Peyer's patch (tissue), 4 donors: Measurements from ENCODE around the gene ZNF428.

Experiments used
- POLR2A ChIP-seq, 2 donors: fragments of 450-650 bp; IDR thresholded peaks; one replicate each; pipeline ENCODE4 v1.5.1; 2017; ENCODE audit warnings: antibody characterized with exemption in 2 of 2, mild to moderate bottlenecking in 2 of 2, moderate library complexity in 2 of 2
- TF ChIP-seq, protein P1 (sequence below), 6 experiments: fragments of 450-650 bp in 4 of 6; fragments of 200-600 bp in 2 of 6; sonication (generic) in 1 of 6; IDR thresholded peaks; one replicate each; pipeline ENCODE4 v1.5.1; 2017 to 2019; ENCODE audit warnings: antibody characterized with exemption in 6 of 6, mild to moderate bottlenecking in 3 of 6, moderate library complexity in 1 of 6

DNA sequence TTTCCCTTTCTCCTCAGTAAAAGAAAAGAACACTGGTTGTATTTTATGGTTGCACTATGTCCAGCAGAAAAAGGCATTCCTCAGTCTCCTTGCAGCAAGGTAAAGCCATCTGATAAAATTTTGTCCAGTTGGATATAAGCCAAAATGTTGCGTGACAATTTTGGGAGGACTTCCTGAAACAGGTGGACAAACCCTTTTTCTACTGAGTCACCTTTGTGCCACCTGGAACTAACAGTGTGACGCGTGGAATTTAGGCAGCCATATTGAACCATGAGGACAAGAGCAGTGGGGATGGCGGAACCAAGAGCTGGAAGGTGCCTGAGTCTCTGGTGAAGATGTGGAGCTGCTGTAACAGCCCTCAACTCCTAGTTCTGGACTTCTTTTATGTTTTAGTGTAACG lies 12.1 kb upstream of the ZNF428 start:
- TF ChIP-seq, protein P1, sequence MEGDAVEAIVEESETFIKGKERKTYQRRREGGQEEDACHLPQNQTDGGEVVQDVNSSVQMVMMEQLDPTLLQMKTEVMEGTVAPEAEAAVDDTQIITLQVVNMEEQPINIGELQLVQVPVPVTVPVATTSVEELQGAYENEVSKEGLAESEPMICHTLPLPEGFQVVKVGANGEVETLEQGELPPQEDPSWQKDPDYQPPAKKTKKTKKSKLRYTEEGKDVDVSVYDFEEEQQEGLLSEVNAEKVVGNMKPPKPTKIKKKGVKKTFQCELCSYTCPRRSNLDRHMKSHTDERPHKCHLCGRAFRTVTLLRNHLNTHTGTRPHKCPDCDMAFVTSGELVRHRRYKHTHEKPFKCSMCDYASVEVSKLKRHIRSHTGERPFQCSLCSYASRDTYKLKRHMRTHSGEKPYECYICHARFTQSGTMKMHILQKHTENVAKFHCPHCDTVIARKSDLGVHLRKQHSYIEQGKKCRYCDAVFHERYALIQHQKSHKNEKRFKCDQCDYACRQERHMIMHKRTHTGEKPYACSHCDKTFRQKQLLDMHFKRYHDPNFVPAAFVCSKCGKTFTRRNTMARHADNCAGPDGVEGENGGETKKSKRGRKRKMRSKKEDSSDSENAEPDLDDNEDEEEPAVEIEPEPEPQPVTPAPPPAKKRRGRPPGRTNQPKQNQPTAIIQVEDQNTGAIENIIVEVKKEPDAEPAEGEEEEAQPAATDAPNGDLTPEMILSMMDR (IDR thresholded peaks at IDR 0.05) = no peak
- TF ChIP-seq POLR2A (IDR thresholded peaks at IDR 0.05) = no peak
